Activated T-helper 9 cell treated with anti-CD3 and anti-CD28 coated beads, Interleukin-2, amount 50 U/mL, for 16 hours (primary cell): Measurements from ENCODE around the gene CGN.

Experiments used
- DNase-seq: peaks from one replicate; pipeline ENCODE4 v3.0.0-alpha.2; 2020; ENCODE audit warnings: low read depth

Gene CGN

DNA sequence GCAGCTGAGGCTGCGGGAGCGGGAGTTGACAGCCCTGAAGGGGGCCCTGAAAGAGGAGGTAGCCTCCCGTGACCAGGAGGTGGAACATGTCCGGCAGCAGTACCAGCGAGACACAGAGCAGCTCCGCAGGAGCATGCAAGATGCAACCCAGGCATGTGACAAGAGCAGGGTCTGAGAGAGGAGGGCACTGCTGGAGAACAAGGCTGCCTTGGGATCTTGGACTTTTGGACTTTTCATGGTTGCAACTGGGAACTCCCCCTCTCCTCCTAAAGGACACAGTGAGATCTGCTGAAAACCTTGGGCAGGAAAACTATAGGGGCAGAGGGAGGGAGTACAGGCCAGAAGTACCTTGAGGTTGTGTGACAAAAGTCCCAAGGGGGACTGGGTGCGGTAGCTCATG, 13.5 kb downstream of the CGN start:
- DNase-seq = no peak

DNA sequence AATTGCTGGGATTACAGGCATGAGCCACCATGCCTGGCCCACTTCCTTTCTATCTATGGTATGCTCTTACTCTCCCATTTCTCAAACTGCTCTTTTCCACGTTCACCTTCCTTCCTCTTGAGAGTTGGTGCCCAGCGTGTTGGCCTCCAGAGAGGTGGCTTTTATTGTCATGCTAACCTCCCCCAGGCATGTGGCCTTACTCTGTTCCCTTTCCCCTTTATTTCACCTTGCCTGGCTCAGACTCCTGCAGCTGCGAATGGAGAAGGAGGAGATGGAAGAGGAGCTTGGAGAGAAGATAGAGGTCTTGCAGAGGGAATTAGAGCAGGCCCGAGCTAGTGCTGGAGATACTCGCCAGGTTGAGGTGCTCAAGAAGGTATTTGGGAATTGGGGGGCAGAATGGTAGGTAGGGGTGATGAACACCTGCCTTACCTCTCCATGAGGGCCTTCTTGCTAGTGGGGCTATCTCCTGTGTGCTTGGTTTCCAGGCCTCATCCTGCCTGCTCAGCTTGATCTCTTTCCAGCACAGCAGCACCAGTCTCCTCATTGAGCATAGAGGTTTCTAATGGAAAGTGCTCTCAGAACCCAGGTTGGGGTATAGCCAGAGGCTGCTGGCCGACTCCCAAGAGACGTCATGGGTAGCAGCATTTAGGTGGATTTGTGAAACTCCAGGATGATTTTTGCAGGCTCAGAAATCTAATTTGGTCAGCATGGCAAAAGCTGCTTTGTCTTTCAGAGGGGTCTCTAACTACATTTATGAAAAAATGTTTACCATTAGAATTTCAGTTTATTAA, 15.7 kb downstream of the CGN start:
- no peak for DNase-seq

DNA sequence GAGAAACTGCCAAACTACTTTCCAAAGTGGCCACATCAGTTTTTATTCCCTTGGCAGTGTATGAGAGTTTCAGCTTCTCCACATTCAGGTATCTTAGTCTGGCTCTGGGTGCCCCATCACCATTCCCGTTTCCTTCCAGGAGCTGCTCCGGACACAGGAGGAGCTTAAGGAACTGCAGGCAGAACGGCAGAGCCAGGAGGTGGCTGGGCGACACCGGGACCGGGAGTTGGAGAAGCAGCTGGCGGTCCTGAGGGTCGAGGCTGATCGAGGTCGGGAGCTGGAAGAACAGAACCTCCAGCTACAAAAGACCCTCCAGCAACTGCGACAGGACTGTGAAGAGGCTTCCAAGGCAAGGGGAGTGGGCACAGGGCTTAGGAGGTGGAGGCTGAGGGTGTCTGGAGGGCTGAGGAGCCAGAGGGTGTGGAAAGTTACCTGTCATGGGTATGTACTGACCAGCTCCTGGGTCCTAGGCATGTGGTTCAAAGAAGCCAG, 18.1 kb downstream of the CGN start:
- DNase-seq = no peak

DNA sequence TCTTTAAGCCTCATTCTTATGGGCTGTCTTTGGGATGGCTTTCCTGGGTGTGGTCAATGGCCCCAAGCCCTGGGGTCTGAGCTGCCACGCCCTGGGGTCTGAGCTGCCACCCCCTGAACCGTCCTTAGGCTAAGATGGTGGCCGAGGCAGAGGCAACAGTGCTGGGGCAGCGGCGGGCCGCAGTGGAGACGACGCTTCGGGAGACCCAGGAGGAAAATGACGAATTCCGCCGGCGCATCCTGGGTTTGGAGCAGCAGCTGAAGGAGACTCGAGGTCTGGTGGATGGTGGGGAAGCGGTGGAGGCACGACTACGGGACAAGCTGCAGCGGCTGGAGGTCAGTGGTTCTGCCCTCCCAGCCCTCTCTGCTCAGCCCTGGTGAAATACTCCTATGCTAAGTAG, 18.6 kb downstream of the CGN start:
- DNase-seq = no peak

DNA sequence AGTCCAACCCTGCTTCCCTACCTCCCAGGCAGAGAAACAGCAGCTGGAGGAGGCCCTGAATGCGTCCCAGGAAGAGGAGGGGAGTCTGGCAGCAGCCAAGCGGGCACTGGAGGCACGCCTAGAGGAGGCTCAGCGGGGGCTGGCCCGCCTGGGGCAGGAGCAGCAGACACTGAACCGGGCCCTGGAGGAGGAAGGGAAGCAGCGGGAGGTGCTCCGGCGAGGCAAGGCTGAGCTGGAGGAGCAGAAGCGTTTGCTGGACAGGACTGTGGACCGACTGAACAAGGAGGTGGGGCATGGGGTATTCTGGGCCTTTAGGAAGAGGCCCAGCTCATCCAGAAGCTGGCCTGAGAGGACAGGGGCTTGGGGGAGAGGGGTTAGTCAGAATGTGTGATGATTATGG, 19.3 kb downstream of the CGN start:
- DNase-seq = no peak

DNA sequence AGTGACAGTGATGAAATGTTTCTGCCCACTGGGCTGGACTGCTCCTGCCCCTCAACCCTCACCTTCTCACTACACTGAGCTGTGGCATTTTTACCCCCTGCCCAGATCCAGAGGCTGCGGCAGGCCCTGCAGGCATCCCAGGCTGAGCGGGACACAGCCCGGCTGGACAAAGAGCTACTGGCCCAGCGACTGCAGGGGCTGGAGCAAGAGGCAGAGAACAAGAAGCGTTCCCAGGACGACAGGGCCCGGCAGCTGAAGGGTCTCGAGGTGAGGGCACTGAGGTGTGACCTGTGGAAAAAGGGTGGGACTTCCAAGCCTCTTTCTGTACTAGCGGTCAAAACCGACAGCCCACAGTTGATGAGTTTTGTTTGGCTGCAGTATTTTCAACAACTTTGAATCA, 22.7 kb downstream of the CGN start:
- no peak for DNase-seq

DNA sequence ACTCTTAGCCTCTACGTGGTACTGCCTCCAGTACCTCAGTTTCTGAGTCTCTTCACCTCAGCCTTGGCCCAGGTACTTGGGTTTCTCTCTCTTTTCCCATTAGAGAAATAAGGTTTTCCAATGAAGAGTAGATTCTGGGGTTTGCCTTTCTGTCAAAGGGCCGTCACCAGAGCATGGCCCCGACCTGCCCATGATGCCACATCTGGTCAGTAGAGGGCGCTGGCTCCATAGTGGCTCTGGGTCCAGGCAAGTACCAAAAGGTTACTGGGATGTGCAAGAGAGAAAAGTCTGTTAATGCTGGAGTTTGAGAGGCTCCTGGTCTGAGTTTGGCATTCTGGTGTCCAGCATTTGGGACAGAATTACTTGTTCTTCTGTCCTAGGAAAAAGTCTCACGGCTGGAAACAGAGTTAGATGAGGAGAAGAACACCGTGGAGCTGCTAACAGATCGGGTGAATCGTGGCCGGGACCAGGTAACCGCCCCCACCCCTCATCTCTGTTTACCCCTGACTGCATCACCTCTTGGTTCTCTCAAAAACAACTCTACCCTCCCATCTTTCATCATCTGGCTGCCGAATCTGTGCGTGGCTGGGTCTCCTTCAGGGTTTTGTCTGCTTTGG, 23.6 kb downstream of the CGN start:
- peak; percentile 62 for DNase-seq

DNA sequence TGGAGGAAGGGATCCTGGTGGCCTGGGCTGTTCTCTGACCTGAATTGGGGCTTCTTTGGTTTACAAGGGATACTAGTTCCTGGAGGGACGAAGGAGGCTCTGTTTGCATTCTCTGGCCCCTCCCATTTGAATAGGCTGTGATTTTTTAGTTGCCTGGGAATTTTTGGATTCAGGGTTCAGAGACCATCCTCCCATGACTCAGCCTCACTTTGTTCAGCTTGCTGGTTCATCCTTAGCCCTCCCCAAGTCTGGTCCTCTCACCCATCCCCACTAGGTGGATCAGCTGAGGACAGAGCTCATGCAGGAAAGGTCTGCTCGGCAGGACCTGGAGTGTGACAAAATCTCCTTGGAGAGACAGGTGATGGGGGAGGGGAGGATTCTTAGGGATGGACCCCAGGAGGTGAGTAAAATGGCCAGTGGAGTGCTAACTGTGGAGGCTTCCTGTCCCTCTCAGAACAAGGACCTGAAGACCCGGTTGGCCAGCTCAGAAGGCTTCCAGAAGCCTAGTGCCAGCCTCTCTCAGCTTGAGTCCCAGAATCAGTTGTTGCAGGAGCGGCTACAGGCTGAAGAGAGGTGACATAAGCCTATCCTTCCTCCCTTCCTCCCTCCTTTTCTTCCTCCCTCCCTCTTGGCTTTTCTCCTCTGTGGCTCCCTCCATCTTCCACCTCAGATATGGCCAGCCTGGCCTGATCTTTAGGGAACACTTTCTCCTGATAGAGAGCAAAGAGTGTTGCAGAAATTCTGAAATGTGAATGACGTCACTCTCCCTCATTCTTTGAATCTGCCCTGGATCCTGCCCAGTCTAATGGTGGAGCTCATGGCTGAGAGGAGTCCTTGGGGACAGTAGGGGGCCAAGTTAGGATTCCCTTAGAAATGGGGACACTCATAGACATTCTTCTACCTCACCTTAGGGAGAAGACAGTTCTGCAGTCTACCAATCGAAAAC, 24.4 kb downstream of the CGN start:
- no peak for DNase-seq

DNA sequence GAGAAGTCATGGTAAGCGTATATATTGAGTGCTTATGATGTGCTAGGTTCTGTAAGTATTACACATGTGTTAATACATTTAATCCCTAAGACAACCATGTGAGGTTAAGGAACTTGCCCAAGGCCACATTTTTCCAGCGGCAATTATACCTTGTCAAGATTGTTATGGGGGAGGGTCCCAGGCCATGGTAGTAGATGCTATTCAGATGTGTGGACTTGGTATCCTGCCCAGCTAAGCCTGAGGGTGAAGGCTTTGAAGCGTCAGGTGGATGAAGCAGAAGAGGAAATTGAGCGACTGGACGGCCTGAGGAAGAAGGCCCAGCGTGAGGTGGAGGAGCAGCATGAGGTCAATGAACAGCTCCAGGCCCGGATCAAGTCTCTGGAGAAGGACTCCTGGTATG, 25.3 kb downstream of the CGN start:
- DNase-seq = no peak

DNA sequence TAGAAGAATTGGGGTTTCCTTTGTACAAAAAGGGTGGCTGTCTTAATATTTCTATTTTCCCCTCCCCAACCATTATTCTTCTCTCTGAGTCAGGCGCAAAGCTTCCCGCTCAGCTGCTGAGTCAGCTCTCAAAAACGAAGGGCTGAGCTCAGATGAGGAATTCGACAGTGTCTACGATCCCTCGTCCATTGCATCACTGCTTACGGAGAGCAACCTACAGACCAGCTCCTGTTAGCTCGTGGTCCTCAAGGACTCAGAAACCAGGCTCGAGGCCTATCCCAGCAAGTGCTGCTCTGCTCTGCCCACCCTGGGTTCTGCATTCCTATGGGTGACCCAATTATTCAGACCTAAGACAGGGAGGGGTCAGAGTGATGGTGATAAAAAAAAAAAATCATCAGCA, 25.9 kb downstream of the CGN start:
- DNase-seq = no peak

DNA sequence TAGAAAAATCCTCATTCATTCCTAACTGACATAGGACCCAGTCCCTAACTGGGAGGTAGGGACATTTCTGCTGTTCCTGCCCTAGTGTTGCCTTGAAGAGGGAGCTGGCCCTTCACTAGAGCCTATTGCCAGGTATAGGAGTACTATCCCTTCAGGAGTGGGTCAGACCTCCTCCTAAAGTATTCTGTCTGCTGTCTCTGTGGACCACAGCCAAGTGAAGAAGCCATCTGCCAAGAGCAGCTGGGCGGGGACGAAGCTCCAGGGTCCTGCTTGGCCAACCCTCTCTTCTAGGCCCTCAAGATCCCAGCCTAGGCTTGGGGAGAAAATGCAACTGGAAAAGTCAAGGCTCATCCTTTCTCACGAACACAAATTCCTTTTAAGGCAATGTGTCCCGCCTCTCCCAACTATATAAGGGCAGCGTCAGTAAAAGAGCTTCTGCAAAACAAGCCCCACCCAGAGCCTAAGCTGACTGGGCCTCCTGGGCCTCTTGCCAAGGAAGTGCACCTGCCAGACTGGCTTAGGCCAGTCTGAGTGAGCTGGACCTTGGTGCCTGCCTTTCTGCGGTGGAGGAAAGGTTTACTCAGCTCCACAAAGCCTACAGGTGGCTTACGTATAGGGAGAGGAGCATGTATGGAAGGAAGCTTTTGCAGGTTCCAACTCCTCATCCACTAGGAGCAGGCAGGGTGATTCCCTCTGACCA, 28.3 kb downstream of the CGN start:
- no peak for DNase-seq

DNA sequence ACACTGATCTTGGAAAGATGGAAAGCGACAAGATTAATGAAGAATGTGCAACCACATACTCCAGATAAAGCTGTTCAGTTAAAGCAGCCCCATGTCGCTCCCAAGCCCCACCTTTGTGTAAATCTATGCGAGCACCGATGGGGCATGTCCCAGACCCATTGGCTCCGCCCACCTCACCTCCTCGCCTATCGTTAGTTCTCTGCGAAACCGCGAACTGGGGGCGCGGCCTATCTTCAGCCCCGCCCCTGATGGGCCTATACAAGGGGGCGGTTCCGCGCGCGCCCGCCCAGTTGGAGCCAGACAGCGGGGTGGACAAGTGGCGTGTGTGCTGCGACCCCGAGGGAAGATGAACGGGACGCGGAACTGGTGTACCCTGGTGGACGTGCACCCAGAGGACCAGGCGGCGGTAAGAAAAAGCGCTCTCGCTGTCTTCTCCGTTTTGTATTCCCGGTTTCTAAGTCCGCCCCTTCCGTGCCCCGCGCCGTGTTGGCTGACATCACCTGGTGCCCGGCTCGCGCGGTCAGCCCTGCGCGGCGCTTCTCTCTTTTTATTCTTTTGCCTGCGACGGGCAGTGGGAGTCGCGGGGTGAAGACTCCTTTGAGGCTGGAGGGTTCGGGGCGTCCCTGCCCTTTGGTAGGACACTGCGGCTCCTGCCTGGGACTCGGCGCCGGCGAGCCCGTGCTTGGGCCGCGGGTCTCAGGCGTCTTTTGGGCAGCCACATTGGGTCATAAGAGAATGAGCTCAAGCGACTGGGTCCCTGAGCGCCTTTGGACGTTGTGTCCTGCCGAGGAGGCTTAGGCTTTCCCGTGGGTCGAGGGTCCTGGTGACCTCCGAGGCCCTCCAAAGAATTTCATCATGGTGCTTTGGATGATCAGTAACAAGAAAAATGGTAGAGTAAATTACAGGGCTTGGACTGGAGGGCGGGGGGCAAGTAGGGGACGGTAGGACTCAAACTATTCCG, 29.1 kb downstream of the CGN start, which contains the start of gene TUFT1:
Gene TUFT1, plus strand, starts transcription at position 289 of the 961 bp plus-strand sequence. Its CDS starts 58 bp downstream, at position 347.
- DNase-seq = peak; percentile 91

DNA sequence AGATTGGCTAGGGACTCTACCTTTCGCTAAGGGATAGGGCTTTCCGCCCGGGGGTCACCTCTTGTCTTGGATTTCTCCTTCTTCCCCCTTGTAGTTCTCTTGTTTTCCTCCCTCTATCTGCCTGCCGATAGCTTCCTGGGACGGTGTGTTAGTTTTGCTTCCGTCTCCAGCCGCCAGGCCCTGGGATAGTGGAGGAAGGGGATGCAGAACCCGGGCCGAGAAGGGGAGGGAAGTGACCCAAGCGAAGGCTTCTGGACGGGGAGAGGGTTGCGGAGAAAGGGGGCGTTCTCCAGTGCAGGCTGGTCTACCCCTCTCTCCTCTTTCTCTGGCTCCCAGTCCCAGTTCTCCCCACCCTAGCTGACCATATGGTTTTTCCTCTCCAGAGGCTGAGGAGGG, 29.8 kb downstream of the CGN start:
- DNase-seq = no peak

DNA sequence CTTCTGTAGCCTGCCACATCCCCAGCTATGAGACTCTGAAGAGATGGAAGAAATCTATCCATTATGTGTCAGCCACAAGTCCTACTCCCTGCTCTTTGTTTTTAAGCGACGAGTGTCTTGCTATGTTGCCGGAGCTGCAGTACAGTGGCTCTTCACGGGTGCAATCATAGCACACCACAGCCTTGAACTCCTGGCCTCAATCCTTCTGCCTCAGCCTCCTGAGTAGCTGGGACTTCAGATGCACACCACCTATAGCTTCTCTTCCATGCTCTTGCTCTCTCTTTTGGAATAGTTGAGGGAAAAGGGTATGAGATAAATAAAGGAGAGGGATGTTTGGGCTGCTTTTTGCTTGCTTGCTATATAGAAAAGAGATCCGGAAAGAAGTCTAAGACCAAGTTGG, 30.6 kb downstream of the CGN start:
- DNase-seq = no peak

DNA sequence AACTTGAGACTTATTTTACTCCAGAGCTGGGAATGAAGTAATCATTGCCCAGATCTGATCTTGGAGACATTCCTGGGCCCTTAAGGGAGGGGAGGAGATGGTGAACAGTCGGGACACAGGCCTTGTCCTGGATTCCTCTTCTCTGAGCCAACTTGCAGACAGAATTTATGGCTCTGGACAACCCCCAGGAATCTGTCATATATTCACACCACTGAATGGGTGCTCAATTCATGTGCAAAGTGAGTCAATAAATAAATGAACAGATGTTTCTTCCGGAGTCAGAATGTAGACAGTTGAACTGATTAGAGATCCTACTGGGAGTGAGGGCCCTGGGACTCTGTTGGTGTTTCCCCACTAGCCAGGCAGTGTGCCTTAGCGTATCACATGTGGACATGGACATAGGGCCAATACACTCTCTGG, 31.5 kb downstream of the CGN start:
- DNase-seq = no peak

DNA sequence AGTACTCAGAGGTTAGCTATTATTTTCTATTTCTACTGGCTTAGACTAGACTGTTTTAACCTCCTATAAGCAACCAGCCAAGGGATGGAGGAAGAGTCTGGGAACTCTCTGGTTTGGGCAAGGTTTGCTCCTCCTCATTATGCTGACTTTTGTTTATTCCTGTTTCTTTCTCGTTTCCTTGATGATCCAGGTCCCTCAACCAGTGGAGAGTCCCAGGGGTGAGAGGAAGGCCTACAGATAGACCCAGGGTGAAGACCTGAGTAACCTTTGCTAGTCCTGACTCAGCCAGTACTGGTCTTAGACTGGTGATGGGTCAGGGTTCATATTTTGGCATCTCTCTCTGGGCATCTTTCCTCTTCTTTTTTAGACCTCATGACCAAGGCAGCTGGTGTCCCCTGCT, 34.4 kb downstream of the CGN start:
- DNase-seq = no peak

DNA sequence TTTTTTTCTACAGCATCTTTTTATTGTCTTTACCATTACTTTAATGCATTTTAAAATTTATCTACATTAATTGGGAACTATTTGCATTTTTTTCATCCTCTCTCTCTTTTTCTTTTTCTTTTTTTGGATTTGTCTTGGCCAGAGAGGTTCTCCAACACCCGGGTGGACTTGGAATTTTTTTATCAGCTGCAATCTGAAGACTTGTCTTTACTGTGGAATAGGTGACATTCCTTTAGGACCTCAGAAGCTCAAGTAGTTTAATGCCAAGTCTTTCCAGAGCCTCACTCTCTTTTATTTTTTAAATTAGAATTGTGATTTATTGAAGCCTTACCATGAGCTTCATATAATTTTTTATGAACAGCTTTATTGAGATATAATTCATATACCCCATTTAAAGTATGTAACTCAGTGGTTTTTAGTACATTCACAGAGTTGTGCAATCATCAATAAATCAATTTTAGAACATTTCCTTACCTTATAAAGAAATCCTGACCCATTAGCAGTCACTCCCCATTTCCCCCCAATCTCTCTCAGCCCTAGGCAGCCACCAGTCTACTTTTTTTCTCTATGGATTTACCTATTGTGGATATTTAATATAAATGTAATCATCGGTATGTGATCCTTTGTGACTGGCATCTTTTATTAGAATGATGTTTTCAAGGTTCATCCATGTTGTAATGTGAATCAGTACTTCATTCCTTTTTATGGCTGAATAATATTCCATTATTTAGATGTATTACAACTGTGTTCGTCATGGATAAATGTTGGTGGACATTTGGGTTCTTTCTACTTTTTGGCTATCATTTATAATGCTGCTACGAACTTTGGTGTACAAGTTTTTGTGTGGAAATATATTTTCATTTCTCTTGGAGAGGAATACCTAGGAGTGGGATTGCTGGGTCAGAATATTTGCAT, 35.1 kb downstream of the CGN start:
- DNase-seq = no peak

DNA sequence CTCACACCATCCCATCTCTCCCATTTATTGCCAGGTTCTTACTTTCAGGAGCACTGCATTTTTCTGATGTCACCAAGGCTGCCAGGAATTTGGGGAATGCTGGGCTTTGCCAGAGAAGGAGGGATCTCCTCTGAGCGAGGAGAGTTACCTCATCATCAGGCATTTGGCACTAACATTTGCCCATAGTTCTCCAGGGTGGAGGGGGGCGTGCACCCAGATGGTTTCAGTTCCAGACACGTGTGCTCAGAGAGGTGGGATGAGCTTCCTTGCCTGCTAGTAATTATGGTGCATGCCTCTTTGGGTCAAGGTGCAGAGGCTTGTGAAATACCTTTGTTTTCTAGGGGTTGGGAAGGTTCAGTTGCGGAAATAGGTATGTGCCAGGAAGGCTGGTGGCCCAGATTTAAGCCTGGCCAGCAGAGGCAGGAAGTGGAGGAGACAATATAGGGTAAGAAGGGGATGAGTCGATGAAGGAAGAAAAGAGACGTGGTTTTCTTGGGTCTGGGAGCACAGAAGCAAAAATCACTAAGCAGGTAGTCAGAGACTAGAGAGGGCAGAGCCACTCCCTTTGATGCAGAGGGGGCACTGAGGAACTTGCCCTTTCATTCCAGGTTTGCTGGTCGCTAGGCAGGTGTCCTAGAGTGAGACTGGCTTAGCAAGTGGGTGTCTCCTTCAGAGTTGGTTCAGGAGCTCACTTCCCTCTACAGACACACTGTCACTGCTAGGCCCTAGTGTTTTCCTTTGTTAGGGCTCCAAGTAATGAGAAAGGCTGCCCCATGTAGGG, 36.1 kb downstream of the CGN start:
- DNase-seq = no peak

DNA sequence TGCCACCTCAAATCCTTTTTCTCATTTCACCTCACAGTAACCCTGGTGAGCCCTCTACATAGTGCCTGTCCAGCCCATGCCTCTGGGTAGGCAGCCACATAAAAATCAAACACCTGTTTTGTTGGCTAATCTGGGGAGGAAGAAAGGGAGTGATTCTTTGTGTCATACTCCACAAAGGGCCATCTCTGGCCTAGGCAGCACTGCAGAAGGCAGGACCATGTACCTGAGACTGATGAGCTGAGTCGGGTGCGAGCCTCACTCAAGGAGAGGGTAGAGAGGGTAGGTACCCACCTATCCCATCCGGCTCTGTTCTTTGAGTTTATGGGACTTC, 36.7 kb downstream of the CGN start:
- DNase-seq = no peak
